ENCODE data around the gene SFMBT1. TPM values are rescaled to one million over a fixed set of nuclear protein-coding genes. Genes with fewer than 3 reads are reported as not detected.

Gene SFMBT1
- total RNA-seq, 1 experiment from 2014 or later = 14.3 TPM

DNA sequence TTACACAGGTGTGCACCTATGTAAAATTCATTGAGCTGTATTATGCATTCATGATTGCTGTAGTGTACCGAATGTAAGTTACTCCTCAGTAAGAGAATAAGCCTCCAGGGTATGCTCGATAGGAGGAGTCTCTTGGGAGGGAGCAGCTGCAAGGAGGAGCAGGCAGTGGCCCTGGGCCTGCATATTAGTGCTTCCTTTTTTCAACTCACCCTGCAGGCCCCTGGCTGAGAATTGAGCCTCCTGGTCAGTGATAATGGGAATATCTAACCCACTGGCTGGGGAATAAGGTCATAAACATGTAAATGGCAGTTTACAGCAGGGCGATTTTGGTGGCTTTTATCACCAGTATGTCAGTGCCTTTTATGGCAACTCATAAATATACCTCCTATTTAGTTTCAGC lies 21.7 kb upstream of the SFMBT1 start:
- CTCF ChIA-PET = no interaction called here
- H2AFZ ChIP-seq = no peak overlapping the region
- intact Hi-C loops (cut with micrococcal nuclease; ENCODE audit: unreplicated experiment) = no loop called here
- no peak overlapping the region for H3K4me2 ChIP-seq
- 0 out of 2 replicates have a peak, but pooled peaks cover 3% of the 10 kb centered on the region for H3K4me1 ChIP-seq (replicated peaks; ENCODE audit: insufficient read depth)
- no peak overlapping the region for H3K4me3 ChIP-seq
- BruUV-seq (replicated peaks) = no TSS peak
- no peak for DNase-seq
- no peaks in the 10 kb centered on the region for H3K27me3 ChIP-seq (ENCODE audit: insufficient read depth, low read depth)
- H3K36me3 ChIP-seq (ENCODE audit: low read depth) = no peaks in the 10 kb centered on the region
- no peaks in the 10 kb centered on the region for H3K9me3 ChIP-seq (ENCODE audit: insufficient read depth, low read depth)
- no peaks in the 10 kb centered on the region for H3K9me2 ChIP-seq (ENCODE audit: insufficient read depth)
- POLR2A ChIA-PET (ENCODE audit: unreplicated experiment) = no interaction called here
- no peaks in the 10 kb centered on the region for H3K79me2 ChIP-seq (ENCODE audit: low read depth)
- H4K20me1 ChIP-seq (ENCODE audit: insufficient read depth) = no peaks in the 10 kb centered on the region
- no peaks in the 10 kb centered on the region for H3F3A ChIP-seq (ENCODE audit: insufficient read depth, low read depth)
- H3K27ac ChIP-seq = no peak overlapping the region
- TF ChIP-seq EZH2 (IDR thresholded peaks at IDR 0.05; ENCODE audit: low read depth) = no peak
- TF ChIP-seq CTCF (conservative IDR thresholded peaks at IDR 0.05) = no peak

DNA sequence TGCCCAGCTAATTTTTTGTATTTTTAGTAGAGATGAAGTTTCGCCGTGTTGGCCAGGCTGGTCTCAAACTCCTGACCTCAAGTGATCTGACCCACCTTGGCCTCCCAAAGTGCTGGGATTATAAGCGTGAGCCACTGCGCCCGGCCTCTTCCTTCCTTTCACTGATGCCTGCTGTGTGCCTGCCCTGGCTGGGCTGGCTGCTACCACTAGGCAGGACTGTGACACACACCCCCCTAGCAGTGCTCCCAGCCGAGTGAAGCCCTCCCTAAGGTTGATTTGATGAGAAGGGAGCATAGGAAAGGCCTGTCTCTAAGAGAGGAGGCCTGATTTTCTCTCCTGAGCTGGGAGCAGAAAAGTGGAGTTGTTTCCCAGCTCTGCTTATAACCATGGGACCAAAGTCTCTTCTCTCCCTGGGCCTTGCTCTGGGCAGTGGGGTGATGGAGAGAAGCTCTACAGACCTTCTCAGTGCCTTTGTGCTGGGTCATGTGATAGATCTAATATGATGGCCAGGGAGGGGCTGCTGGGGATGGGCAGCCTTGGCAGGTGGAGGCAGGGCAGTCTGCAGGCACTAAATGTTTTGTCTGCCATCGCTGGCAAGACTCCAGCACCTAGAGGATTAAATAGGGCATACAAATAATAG lies 20.1 kb upstream of the SFMBT1 start:
- Histone ChIP-seq H3K4me2 (no peak overlapping the region), H3K79me2 (ENCODE audit: low read depth) (no peaks in the 10 kb centered on the region), H3K36me3 (ENCODE audit: low read depth) (no peaks in the 10 kb centered on the region), H2AFZ (no peak overlapping the region), H3K27me3 (ENCODE audit: insufficient read depth, low read depth) (no peaks in the 10 kb centered on the region), H3K9me2 (ENCODE audit: insufficient read depth) (no peaks in the 10 kb centered on the region), H3K4me1 (replicated peaks; ENCODE audit: insufficient read depth) (no peaks in the 10 kb centered on the region), H3F3A (ENCODE audit: insufficient read depth, low read depth) (no peaks in the 10 kb centered on the region), H3K4me3 (no peak overlapping the region), H3K9me3 (ENCODE audit: insufficient read depth, low read depth) (no peaks in the 10 kb centered on the region), H3K27ac (no peak overlapping the region), H4K20me1 (ENCODE audit: insufficient read depth) (no peaks in the 10 kb centered on the region)
- TF ChIP-seq CTCF (conservative IDR thresholded peaks at IDR 0.05) (no peak), EZH2 (IDR thresholded peaks at IDR 0.05; ENCODE audit: low read depth) (no peak)
- ChIA-PET CTCF (interaction anchor here (0.6 kb wide), 1 partner anchor 19 kb away, joined by 3 read pairs; no protein-coding TSS in a partner anchor), POLR2A (ENCODE audit: unreplicated experiment) (no interaction called here)
- no peak for DNase-seq
- BruUV-seq (replicated peaks) = no TSS peak
- intact Hi-C loops (cut with micrococcal nuclease; ENCODE audit: unreplicated experiment) = no loop called here

- CTCF ChIA-PET = interaction anchor here (0.7 kb wide), 1 partner anchor 138 kb away, joined by 4 read pairs; no protein-coding TSS in a partner anchor
- Histone ChIP-seq H3K27me3 (ENCODE audit: insufficient read depth, low read depth) (no peaks in the 10 kb centered on the region), H3K9me3 (ENCODE audit: insufficient read depth, low read depth) (no peaks in the 10 kb centered on the region), H3K4me2 (no peak overlapping the region), H3K27ac (no peak overlapping the region), H2AFZ (no peak overlapping the region), H3F3A (ENCODE audit: insufficient read depth, low read depth) (no peaks in the 10 kb centered on the region), H3K79me2 (ENCODE audit: low read depth) (no peaks in the 10 kb centered on the region), H3K36me3 (ENCODE audit: low read depth) (no peaks in the 10 kb centered on the region), H3K4me3 (no peak overlapping the region), H4K20me1 (ENCODE audit: insufficient read depth) (no peaks in the 10 kb centered on the region), H3K4me1 (replicated peaks; ENCODE audit: insufficient read depth) (no peaks in the 10 kb centered on the region), H3K9me2 (ENCODE audit: insufficient read depth) (no peaks in the 10 kb centered on the region)
- intact Hi-C loops (cut with micrococcal nuclease; ENCODE audit: unreplicated experiment) = no loop called here
- POLR2A ChIA-PET (ENCODE audit: unreplicated experiment) = no interaction called here
- TF ChIP-seq CTCF (conservative IDR thresholded peaks at IDR 0.05) (no peak), EZH2 (IDR thresholded peaks at IDR 0.05; ENCODE audit: low read depth) (no peak)
- no peak for DNase-seq
- BruUV-seq (replicated peaks) = no TSS peak
These were observed 17.0 kb upstream of the SFMBT1 start for GRCh38 chr3:53062905-53063304.

Measured in PC-9 (cell line).